ENCODE results near the gene TENM4.

Gene TENM4

GRCh38 chr11:79417069-79417920 lies 23.5 kb downstream of the TENM4 start:
- no peak for DNase-seq

GRCh38 chr11:79415912-79416311 lies 24.9 kb downstream of the TENM4 start:
- DNase-seq: no peak

DNA sequence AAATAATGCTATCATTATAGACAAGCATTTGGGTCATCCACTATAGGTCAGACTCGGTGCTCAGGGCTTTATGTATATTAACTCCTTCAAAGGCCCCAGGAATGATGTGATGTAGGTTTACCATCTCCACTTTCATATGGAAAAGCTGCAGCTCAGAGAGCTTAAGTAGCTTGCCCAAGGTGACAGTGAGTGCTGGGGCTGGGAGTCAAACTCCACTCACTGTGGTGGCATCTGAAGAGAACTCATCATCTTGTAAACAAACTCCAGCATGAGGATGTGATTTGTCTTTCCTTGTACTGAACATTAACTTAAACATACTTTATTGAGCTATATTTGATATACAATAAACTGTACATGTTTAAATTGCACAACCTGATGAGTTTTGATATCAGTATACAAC lies 25.4 kb downstream of the TENM4 start:
- DNase-seq: no peak

DNA sequence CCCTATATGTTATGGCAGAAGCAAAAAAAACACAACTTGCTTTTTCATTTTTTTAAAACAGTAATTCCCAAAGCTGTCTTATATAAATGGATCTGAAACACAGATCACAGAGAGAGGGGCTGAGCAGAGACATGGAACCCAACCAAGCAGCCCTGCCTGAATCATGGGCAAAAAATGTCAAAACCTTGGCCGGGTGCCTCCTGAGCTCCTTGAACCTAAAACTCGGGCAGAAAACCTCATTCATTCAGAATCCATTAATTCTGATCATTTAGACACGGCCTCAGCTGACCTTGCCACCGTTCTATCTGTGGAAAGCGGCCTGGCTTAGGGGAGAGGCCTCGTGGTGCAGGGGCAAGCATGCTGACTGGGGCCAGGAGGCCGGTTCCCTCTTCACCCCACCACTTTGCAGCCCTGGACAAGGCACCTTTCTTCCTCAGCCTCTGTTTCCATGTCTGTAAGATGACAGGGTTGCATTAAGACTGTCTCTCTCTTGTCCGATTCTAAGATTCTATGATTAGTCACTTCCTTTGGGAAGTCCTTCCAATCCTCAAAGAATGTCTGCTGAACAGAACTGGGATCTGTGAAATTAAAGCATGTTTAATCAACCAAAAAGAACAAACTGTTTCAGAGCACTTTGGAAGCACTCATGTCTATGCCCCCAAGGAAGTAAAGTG lies 26.0 kb downstream of the TENM4 start:
- peak; percentile 29 for DNase-seq

- DNase-seq: no peak
These were observed 26.8 kb downstream of the TENM4 start for GRCh38 chr11:79414041-79414440.

GRCh38 chr11:79413268-79413667 lies 27.6 kb downstream of the TENM4 start:
- peak; percentile 30 for DNase-seq

- no peak for DNase-seq
These were observed 28.1 kb downstream of the TENM4 start for GRCh38 chr11:79412761-79413160.

DNA sequence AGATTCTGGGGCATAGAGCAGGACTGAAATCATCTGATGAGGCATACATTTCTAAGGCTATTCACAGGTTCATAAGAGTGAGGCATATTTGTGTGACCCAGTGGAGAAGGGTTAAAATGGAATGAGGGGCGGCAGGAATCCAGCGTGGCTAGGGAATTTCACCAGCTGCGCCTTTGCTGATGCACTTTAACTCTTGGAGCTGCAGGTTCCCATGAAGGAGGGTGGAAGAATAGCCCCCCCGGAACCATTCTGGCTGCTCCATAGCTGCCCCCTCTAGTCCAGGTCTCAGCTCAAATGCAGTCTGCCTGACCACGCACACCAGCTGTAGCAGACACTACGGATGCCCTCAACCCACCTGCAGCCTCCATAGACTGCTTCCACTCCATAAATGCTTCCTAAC lies 31.5 kb downstream of the TENM4 start:
- no peak for DNase-seq

DNA sequence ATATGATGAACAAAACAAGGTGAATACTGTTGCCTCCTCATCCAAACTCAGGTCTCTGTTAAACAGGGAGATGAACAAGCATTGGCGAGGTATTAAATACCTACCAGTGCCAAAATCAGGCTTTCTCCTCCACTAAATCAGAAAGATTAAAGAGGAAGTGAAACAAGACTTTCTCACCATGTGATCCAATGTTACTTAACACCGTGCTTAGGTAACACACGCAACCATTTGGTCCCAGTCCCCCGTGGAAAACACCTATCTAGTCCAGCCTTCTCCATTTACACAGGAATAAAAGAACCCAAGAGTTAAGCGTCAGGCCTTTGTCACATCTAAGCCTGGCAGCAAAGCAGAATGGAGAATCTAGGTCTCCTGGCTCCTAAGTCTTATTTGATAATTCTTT lies 34.5 kb downstream of the TENM4 start:
- no peak for DNase-seq

DNA sequence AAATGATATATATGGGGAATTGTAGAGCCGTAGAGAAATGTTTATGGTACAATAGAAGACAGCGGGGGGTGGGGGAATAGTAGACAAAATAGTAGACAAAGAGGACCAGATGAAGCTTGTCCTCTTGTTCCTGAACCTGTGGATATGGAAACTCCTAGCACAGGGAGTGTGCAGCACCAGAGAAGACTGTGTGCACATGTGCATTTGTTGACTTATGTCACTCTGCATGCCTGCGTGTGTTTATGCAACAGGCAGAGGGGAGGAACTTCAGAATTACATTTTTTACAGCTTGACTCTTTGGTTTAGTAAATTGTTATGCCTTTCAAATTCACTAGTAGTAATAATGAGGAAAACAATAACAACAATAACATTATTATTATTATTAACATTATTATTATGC lies 36.0 kb downstream of the TENM4 start:
- no peak for DNase-seq

GRCh38 chr11:79404325-79404724 lies 36.5 kb downstream of the TENM4 start:
- DNase-seq: no peak

DNA sequence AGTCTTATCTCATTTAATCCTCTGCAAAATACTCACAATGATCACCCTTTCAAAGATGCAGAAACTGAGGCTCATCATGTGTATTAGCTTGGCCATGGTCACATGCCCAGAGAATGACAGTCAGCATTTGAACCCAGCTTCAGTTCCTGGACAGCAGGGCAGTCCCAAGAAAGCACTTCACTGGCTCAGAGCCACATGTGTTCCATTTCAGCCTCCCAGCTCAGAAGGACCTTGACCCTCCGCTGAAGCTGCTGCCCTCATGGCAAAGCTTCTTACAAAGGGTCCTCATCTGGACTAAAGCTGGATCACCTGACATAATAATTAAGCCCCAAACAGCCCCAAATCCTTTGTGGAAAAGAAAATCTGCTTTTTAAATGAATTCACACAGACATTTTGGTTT lies 37.0 kb downstream of the TENM4 start:
- no peak for DNase-seq

- no peak for DNase-seq
These were observed 37.9 kb downstream of the TENM4 start for GRCh38 chr11:79402912-79403311.

DNA sequence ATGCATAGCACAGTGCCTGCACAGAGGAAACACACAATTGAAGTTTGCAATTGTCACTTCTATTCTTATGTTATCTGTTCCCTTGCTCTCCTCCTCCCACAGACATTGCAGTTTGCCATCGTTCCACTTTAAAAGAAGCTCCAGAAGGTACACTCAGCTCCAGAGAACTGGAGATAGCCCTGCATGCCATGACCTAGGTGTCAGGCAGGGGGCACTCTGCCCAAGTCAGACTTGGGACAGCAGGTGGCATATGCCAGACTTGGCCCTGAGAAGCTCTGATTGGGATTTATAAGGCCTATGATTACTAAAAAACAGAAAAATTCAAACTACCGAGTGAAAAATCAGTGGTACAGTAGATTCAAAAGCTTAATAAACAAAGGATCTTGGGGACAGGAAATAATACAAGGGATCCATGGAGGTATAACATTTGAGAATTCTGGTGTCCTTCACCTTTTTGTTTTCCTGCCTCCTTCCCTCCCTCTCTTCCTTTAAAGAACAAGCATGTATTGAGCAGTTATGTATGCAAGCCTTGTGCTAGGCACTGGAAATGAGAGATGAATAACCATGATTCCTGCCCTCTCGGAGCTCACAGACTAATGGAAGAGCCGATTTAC lies 40.0 kb downstream of the TENM4 start:
- no peak for DNase-seq

GRCh38 chr11:79400206-79400605 lies 40.6 kb downstream of the TENM4 start:
- no peak for DNase-seq

DNA sequence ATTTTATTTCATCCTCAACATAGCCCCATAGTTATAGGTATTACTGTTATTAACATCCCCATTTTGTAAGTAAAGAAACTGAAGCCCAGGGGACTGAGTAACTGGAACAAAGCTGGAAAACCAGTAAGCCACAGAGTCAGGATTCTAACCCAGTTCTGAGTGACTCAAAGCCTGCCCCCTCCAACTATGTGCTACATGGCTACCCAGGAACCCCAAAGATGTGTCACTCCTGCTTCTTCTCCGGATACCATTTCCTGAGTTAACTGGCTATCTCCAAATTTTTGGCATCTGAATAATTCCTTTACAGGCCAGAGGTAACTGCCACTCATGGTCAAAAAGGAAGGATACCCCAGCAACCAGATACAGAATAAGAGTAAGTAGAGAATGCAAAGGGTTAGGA lies 43.6 kb downstream of the TENM4 start:
- DNase-seq: no peak

DNA sequence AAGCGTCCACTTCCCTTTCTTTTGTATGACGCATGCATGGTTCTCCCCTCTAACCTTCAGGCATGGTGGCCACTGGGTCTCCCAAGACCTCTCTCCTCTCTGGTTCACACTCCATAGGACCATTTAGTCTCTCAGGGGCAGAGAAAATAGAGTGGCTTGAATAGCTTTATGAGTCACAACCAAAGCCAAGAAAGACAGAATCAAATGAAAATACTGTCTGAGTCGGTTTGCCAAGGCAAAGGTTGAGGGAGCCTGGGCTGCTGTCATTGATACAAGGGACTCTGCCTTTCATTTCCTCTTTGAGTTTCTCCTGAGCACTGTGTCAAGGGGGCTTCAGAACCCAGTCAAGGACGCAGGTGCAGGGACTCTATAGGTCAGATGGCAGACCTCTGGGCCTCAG lies 44.2 kb downstream of the TENM4 start:
- no peak for DNase-seq

GRCh38 chr11:79396001-79396400 lies 44.8 kb downstream of the TENM4 start:
- no peak for DNase-seq

GRCh38 chr11:79393362-79394043 lies 47.3 kb downstream of the TENM4 start:
- DNase-seq: peak; percentile 47

- DNase-seq: no peak
These were observed 48.7 kb downstream of the TENM4 start for GRCh38 chr11:79392161-79392560.

GRCh38 chr11:79390923-79391322 lies 49.9 kb downstream of the TENM4 start:
- DNase-seq: no peak

DNA sequence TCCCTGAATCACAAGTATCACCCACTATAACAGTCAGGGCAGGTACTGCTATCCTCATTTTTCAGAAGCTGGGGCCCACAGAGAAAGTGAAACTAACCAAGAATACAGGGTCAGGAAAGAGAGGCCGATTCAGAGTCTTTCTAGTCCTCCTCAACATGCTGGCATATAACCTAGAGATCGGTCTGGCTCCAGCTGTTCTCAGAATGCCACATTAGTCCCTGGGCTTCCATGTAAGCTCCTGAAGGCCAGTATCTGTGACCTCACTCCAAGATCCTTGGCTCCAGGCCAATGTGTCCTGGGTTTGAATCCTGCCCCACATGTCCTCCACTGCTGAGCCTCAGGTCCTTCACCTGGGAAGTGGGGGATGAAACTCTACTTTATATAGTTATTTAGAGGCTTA lies 50.4 kb downstream of the TENM4 start:
- DNase-seq: no peak

DNA sequence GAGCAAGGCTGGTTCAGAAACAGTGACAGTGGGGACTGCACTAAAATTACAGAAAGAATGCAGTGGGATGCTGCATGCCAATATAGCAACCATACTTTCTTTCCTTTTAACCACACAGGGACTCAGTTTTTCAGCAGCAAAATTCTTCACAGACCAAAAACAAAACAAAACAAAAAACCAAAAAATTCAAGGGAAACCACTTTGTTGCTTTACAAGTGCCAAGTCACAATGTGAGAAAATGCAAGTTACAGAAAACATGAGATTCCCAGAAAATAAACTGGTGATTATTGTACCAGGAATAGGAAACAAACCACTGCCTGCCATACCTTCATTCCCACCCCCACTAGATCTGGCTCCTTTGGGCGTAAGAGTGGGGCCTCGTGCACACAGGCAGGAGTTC lies 52.6 kb downstream of the TENM4 start:
- no peak for DNase-seq

- no peak for DNase-seq
These were observed 57.0 kb downstream of the TENM4 start for GRCh38 chr11:79383874-79384273.

All from NCI-H446 treated with DMSO at 0.1 percent for 48 hours (cell line).